ENCODE results near the gene FERMT1.

The FERMT1 gene, protein sequence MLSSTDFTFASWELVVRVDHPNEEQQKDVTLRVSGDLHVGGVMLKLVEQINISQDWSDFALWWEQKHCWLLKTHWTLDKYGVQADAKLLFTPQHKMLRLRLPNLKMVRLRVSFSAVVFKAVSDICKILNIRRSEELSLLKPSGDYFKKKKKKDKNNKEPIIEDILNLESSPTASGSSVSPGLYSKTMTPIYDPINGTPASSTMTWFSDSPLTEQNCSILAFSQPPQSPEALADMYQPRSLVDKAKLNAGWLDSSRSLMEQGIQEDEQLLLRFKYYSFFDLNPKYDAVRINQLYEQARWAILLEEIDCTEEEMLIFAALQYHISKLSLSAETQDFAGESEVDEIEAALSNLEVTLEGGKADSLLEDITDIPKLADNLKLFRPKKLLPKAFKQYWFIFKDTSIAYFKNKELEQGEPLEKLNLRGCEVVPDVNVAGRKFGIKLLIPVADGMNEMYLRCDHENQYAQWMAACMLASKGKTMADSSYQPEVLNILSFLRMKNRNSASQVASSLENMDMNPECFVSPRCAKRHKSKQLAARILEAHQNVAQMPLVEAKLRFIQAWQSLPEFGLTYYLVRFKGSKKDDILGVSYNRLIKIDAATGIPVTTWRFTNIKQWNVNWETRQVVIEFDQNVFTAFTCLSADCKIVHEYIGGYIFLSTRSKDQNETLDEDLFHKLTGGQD

DNA sequence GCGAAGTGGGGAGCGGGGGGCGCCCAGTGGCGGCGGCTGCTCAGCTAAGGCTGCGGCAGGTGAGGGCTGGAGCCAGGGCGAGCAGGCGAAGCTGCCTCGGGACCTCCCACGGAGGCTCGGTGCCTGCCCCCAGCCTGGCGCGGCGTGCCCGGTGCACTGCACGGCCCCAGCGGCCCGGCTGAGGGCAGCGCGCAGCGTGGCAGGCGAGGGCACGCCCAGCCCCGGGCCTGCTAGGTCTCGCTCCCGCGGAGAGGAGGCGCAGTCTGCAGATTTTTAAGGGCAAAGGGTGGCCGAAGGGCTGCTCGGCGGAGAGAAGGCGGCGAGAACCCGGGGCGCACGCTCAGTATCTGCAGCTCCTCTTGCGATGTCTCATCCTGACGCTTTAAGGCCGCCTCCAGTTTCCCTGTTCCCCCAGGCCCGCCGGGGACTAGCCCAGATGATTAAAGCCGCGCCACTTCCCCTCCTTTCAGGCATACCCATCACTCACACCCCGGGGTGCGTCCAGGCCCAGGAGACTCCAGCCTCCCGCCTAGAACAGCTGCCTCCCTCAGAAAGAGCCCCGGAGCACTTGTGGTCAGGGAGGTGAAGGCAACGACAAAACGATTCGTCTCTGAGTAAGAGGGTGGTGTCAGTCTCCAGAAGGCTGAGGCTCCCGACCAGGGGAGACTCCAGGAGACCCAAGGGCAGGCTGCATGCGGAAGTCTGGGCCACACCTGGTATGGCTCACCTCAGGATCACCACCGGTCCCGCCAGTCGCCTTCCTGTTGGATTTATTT is at the start of gene FERMT1:
Gene FERMT1 (minus strand): TSS at position 158 of the 776 bp plus-strand sequence. CDS start 3,476 bp downstream, outside the sequence.
- peak in 1 of 2 experiments; percentile 11 for DNase-seq (ENCODE audit: low read depth in 2 of 2)

DNA sequence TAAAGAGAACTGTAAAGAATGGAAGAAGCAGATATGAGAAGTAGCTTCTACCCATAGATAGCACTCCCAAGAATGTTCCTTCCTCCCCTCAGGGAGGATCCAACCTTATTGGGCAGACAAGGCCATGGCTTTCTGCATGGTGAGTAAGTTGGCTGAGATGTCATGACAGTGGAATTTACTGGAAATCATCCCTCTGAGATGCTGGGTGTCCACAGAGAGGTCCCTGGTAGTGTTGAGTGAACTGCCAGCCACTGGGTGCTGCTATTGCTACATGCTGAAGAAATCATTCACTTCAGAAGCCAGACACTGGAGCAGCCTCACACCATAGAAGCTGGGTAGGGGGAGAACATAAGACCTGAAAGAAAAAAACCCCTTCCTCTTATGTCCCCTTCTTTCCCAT is 46.4 kb upstream of the FERMT1 start:
- DNase-seq (ENCODE audit: low read depth in 2 of 2) = no peak

DNA sequence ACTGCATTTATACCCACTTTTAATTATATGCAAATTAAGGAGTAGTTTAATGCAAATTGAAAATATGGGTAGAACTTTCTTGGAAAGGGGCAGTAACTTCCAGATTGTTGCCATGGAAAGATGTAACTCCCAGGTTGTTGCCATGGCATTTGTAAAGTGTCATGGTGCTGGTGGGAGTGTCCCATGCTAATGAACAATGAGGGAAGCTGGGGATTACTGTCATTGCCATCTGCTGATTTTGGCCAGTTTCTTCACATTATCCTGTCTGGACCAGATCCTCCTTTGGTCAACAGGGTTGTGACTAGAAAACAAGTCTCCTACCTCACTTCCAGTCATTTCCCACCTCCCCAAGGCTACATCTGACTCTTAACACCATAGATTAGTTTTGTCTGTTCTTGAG is 45.4 kb upstream of the FERMT1 start:
- no peak for DNase-seq (ENCODE audit: low read depth in 2 of 2)

DNA sequence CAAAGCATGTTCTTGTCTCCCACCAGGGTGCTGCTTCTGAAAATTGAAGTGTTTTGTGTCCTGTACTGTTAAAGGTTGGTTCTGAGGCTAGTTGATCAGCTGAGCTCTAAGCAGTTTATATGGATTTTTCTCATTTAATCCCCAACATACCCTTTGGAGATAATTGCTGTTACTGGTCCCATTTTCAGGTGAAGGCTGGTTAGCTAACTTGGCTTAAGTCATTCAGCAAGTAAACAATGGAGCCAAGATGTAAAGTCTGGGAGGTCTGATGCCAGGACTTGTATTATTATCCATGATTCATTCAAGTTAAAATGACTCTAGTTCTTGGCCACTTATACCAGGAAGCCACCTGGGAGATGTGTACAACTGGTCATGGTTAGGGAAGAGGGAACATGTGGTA is 42.5 kb upstream of the FERMT1 start:
- DNase-seq (ENCODE audit: low read depth in 2 of 2) = no peak

DNA sequence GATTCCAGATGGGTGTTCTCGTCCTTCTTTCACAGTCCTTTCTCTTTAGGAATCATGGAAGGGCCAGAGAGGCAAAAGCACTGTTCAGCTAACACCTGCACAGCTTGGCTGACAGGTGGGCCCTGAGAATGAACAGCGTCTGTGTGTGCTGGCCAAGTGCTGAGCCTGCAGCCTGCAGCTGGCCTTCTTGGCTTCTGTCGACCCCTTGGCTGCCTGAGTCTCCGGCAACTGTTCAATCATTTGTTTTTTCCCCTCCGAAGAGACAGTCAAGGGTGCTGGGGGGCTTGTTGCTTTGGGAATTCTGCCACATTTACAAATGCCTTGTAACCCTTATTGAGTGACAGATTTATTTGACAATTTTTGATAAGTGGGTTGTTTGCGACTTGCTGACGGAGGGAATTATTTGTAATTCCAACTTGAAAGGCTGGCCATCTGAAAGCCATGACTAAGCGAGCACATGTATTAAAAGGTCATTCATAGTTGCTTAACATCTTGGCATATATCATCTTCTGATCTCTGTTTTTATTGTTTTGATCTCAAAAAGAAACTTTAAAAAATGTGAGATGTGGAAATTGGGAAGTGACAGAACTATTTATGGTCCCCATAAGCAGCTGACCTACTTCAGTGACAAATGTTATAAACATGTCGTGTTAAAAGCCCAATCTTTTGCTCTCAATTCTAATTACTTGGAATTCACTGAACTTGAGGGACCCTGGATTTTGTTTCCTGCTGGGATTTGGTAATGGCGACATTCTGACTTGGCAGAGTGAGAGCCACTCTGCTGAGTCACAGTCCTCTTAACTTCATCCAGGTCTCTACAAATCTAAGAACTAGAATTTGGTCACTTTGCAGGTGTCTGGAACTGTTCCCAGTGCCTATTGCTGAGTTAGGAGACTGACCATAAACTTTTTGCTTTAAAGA is 41.9 kb upstream of the FERMT1 start:
- DNase-seq (ENCODE audit: low read depth in 2 of 2) = no peak

DNA sequence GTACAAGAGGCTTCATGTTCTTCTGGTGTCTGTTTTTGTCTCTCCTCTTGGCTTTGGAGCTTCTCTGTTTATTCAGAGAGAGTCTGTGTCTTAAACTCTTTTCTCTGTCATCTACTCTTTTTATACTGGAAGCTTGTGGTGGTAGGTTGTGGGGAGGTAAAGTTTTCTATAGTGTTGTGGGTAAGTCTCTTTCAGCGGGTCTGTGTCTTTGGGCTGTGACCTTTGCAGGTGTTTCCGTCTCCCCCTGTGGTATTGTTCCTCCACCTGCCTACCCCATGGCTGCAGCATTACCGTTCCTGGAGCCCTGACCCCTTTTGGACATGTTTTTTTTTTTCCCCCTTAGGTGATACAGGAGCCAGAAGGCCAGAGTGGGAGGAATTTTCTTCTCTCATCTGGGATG is 37.9 kb upstream of the FERMT1 start:
- no peak for DNase-seq (ENCODE audit: low read depth in 2 of 2)

DNA sequence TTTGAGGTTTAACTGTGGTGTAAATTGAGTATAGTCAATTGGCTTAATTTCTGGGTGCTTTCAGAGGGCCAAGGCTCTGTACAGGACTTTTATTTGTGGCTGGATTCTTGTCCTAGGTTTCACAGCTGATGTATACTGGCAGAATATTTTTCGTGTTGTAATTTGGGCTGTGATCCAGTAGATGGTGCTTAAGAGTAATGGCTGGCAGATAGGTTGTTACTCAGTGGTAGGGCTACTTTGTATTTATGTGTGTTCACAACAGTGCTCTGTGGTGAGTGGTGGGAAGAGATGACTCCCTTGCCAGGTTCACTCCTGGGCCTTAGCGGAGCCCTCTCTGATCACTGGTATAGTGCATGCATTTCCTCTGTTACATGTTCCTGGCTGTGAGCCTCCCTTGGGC is 34.5 kb upstream of the FERMT1 start:
- no peak for DNase-seq (ENCODE audit: low read depth in 2 of 2)

DNA sequence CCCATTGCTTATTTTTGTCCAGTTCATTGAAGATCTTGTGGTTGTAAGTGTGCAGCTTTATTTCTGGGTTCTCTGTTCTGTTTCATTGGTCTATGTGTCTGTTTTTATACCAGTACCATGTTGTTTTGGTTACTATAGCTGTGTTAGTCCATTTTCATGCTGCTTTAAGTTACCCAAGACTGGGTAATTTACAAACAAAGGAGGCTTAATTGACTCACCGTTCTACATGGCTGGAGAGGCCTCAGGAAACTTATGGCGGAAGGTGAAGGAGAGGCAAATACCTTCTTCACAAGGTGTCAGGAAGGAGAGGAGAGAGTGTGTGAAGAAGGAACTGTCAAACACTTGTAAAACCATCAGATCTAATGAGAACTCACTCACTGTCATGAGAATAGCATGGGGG is 29.9 kb upstream of the FERMT1 start:
- DNase-seq (ENCODE audit: low read depth in 2 of 2) = no peak

DNA sequence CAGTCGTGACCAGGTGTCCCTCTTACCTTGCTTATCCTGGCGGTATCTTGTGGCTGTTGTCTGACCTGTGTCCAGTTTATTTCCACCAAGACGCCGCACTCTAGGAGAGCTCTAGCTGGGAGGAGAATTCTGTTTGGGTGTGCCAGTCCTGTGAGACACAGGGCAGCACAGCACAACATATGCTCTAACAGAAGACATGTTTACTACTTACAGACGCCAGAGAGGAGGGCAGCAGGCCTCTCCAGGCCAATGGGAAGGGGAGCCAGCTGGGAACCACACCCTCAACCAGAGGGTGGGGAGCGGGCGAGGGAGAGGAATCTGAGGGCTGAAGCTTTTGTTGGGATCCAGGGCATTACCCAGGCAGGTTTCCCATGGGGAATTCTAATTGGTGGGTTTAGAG is 25.2 kb upstream of the FERMT1 start:
- DNase-seq (ENCODE audit: low read depth in 2 of 2) = no peak

DNA sequence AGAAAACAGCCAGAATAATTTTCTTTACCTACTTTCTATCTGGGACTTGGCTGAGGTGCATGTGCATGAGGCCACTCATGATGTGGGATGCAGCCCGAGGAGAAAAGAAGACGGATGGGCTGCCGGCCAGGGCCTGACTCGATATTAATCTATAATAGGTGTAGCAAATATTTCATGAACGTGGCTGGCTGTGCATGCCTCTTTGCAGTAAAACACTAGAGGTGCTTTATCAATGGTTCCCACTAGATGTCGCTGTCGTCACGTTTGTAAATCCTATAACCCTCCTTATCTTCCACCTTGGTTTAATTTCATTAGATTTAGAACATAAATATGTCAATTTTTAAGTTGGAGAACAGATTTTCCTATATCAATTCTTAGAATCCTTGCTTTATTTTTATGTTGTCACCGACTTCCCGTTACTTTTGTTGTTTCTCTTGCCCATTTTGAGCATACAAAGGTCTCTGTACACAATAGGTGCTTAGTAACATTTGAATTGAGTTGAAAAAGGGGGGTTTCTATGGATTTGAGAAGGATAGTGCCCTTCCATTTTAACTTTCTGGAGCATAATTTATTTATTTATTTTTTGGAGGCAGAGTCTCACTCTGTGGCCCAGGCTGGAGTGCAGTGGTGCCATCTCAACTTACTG is 19.6 kb upstream of the FERMT1 start:
- peak in 1 of 2 experiments; percentile 13 for DNase-seq (ENCODE audit: low read depth in 2 of 2)

DNA sequence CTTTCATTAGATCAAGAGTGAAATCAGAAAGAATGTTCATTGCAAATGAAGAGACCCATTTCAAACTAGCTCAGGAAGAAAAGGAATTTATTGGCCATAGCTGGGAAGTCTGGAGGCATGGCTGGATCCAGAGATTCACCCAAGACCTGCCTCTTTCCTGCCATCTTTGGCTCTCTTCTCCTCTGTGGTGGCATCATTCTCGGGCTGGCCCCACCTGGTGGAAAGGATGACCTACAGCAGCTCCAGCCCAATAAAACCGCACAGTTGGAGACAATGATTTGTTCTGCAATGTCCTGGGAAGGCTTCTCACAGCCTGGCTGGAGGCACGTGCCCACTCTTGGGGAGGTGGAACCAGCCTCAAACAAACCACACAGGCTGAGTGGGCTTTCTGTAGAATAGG is 18.1 kb upstream of the FERMT1 start:
- DNase-seq (ENCODE audit: low read depth in 2 of 2) = no peak

DNA sequence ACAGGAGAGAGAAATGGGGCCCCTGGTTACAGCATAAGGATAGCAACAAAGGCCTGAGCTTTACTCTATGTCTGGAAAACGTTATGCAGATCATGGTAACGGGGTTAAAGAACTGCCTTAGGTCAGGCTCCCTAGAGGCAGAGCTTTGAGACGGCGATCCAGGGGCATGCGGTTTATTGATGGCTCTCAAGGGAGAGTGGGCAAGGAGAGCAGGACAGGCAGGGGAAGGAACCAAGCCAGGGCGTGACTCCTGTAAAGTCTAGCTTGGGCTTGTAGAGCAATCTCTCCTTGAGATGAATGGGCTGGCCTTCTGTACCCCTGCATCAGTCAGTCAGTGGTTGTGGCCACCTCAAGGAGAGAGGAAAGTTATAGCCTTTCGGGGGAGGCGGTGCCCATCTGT is 12.5 kb upstream of the FERMT1 start:
- DNase-seq (ENCODE audit: low read depth in 2 of 2) = no peak

DNA sequence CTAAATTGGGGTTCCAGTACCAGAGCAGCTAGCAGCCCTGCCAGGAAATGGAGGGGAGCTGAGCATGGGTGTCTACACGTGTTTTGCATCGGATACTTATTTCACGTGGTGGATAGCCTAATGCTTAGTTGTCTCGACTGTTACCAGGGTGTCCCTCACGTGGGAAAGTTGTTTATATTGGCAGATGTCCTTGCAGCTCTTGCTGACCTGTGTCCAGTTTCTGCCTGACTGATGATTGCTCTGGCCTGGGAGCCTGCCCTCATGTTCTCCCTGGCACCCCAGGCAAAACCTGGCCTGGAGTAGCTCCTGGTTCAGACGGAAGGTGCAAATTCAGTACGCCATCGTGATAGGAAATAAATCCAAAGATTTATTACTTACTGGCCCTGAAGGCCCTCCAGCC is 11.8 kb upstream of the FERMT1 start:
- no peak for DNase-seq (ENCODE audit: low read depth in 2 of 2)

DNA sequence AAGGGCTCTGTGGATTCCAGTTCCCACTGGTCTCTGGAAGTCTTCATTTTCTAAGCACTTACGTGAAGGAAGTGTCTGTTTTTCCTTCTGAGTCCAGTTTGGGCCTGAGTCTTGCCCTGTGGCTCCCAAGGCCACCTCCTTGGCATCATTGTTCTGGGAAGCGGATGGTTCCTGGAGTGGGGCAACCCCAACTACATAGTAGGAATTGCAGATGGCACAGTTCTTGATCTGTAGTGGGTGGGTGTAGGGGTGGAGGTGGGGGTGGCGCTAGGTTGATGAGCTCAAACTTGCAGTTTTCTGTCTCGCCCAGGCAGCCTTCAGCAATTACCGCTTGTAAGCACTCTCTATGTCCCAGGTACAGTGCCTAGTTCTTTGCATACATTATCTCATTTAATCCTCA is 7.2 kb upstream of the FERMT1 start:
- DNase-seq (ENCODE audit: low read depth in 2 of 2) = no peak

DNA sequence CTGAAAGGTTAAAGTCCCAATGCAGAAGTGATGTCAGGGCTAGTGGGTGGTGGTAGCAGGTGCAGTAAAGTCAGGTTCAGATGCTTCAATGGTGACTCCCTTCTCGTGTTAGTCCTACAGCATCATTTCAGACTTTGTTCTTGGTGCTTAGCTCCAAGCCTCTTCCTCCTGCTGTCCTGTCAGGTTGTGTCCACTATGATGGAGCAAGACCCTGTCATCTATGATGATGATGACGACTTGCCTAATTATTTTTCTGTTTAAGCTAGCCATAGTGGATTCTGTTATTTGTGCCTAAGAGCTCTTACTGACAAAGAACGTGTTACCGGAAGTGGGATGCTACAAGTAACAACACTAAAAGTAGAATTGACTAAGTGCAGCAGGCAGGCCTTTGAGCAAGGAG is 5.0 kb upstream of the FERMT1 start:
- no peak for DNase-seq (ENCODE audit: low read depth in 2 of 2)

DNA sequence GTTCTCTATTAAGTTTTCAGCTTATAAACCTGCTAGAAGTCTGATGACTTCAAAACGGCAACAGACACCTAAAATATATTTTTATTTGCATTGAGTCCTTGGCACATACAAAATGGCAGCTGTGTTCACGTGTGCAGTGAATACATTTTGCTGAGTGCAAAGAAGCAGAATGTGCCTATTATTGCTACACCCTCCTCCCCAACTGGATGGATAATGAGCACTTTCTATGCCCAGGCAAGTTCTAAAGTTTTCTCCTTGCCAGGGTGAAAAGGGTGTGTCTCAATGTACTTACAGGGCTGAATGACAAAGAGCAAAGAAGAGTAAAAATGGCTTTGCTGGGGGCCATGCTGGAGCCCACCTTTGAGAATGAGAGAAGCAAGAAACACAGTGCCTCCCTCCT is 4.0 kb upstream of the FERMT1 start:
- no peak for DNase-seq (ENCODE audit: low read depth in 2 of 2)

DNA sequence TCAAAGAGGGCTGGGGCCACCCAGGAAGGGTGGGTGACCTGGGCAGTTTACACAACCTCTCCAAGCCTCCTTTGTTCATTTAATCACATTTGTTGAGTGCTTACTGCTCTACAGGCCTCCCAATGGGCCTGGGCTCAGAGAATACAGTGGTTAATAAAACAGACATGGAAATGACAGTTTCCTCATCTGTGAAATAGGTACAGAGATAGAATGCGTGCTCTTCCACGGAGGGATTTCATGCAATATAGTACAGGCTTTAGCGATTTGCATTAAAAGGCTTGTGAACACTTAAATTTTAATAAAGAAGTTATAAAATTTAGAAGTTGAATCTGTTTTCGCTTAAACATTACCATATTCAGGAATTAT is 802 bp upstream of the FERMT1 start:
- no peak for DNase-seq (ENCODE audit: low read depth in 2 of 2)

DNA sequence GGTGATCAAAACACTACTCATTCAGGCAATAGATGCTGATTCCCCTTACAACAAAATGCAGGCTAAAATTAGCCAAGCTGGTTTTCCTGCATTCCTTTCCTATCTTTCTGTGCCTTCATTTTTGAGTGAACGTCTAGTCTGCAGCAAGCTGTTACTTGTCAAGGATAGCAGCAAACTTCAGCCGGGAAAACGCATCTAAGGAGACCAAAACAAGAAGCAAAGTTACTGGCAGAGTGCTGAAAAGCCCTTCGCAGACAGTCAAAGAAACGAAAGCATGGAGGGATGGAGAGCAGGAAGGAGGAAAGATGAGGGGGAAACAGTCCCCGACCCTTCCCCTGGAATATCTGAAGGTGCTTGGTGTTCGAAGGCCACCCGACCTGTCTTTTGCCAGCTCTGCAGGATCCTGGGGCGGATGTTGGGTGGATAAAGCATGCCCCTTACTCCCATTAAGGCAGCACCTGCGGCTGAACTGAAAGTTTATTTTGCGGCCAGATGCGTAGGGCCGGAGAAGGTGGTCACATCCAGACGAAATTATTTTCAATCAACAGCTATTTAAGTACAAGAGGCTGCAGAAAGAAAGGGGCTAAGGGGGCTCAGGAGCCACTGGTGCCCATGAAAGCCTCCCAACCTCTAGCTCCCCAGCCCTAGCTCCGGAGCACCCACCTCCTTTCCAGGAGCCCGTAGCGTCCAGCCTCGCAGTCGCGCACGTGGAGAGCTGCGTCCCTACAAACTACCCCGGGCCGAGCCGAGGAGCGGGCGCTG is 538 bp downstream of the FERMT1 start:
- peak in 1 of 2 experiments; percentile 13 for DNase-seq (ENCODE audit: low read depth in 2 of 2)

DNA sequence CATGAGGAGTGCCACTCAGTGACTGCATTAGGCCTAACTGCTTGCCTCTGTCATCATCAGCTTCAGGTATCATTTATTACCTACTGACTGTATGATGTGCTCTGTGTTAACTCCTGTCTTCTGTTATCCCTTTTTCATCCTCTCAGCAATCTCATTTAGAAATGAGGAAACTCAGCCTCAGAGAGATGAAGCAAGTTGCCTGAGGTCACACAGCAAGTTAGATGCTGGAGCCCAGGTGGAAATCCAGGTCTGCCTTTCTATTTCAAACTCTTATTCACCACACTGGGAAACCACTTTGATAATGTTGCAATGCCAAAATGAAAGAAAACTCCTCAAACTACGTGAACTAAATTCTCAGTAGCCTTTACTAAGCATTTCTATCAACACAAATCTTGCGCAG is 1.3 kb downstream of the FERMT1 start:
- no peak for DNase-seq (ENCODE audit: low read depth in 2 of 2)

DNA sequence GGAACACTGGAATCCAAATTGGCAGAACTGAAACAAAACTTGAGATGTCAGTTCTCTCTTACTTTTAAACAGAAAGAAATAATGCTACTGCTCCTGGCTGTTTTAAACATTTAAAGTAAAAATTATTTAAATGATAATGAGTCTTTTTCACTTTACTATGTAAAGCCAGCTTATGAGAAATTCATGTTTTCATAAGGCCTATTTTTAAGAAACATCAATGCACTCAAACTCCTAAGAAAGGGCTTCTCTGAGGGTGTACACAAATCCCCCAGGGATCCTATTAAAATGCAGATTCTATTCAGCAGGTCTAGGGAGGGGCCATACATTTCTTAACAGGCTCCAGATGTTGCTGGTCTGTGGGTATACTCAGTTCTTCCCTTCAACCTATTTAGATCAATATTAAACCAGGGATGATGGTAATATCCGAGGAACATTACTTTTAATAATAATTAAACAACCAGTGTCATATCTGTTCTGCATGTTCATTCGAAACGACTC is 2.3 kb downstream of the FERMT1 start:
- no peak for DNase-seq (ENCODE audit: low read depth in 2 of 2)

Measured in fibroblast of skin of left quadriceps (primary cell).